HG03457 (cell line): ENCODE results near the gene TMEM185B.
A peak's percentile ranks its signal among the peaks of the same experiment; 100 is the strongest.

ENCODE experiments used
- ATAC-seq: cut with Tn5 transposase; IDR thresholded peaks from one replicate; pipeline ENCODE4 v1.9.1; 2021; ENCODE audit warnings: moderate number of reproducible peaks; ENCODE audit not compliant: unreplicated experiment

TMEM185B gene

DNA sequence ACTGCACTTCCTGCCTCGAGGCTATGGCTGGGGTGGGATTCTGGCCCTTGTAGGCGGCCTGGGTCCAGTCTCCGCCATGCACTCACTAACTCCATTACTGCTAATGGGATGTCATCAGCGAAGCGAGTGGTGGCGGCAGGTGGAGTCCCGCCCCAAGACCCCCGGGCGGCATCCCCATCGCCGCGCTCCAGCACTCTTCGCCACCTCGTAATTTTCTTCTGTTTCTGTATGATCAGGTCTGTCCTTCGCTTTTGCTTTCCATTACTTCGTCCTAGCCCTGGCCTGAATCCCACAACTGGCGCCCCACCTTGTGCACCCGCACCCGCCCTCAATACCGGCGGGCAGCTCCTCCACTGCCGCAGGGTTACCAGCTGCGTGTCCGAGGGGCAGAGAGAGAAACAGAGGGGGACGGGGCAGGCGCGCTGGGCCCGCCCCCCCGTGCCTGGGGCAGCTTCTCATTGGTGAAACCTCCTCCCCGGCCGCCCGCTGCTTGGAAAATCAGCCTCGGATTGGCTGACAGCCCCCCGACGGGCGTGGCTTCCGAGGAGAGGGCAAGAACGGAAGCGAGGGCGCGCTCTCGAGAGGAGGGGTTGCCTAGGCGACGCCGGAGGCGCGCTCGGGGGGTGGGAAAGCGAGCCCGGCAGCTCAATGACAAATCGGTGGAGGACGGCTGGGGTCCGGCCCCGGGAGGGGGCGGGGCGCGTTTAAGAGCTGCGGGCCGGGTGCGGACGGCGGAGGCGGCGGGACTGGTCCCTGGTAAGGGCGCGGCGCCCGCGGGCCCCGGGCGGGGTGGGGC is 29.2 kb upstream of the TMEM185B start, which contains the start of gene RALB:
Gene RALB (plus strand): TSS at position 628 of the 796 bp plus-strand sequence. CDS start 25,813 bp downstream, outside the sequence.
- ATAC-seq, result peak; percentile 87

DNA sequence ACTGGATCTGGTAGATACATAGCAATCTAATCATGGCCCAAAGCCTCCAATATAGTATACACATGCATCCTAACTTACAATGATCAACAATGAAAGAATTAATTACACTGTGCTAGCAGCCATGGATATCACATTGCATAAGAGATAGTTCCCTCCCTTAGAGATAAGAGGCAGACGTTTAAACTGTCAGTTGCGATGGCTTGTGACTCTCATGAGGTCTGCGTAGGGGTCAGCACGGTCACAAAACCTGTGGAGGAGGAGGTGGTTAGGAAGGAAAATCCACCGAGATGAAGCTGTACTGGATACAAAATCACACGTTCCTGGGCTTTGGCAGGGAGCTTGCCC is 28.7 kb upstream of the TMEM185B start:
- no peak for ATAC-seq

DNA sequence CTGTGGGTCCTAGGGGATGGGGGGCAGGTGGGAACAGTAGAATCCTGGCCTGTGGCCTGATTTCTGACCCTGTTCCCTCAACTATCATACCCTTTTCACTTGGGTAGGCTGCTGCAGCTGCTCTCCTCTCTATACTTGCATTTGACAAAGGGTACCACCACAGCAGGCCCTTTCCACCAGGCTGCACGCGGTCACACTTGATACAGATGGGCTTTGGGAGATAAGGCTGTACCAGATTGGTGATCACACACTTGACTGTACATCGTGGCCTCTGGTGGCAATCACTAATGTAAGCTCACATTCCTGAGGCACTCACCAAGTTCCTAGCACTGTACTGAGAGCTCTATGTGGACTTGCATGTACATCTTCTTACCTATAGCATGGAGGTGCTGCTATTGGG is 27.9 kb upstream of the TMEM185B start:
- ATAC-seq, result no peak

DNA sequence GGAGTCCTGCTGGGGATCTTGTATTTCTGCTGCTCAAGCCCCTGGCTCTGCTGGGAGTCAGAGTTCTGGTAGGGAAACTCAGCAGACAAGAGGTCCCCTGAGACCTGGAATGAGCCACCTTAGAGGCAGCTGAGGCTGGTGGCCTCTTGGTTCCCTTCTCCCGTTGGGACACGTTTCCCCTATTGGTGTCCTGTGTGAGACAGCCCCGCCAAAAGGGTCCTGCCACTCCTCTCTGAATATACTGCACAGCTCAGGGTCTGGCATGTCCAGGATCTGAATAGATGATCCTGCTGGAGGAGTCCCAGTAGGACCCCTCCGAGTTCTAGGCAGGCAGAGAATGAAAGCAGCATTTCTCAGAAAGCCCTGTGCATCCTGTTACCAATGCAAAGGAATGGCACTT is 27.4 kb upstream of the TMEM185B start:
- no peak for ATAC-seq

DNA sequence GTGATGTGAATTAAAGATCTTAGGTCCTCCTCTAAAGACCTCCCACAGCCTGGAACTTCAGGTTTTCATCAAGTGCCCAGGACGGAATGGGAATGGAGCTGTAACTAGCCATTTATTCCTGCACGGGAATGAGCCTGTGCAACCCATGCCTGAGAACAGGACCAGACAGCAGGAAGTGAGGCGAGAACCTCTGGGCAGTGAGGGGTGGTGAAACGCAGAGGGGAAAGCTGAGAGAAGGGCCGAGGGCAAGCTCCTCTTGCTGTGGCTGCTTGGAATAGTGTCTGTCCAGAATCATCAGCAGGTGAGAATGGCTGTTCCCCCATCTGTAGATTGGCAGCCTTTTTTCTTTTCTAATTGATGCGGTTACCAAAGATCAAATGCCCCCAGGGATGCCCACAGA is 24.7 kb upstream of the TMEM185B start:
- no peak for ATAC-seq

DNA sequence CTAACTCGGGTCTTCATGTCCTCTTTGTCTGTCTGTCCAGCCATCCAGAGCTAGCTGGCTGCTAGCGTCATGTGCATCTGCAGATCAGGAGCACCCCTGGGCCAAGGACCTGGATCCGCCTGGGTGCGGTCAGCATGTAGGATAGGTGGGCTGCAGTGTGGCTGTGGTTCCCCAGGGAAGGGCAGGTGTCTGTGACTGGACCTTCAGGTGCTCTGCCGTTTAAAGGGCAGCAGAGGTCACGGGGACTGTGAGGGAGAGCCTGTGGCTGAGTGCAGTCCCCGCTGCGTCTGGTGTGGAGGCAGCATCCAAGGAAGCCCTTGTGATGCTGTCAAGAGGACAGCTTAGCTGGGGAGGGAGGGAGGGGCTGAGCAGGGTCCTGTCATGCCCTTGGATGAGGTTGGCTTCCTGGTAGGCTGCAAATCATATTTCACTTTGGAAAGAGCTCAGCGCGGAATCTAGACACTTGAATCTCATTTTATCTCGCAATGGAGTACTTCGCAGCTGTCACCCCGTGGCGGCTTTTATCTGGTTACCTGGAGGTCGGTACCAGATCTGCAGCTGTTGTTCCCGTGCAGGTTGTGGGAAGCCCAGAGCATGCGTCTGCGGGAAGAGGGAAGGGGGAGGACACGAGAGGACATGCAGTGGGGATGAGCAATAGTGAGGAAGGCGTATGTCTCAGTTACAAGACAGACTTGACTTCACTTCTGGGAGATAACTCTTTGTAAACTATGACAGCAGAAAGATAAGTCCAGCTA is 23.5 kb upstream of the TMEM185B start:
- no peak for ATAC-seq

DNA sequence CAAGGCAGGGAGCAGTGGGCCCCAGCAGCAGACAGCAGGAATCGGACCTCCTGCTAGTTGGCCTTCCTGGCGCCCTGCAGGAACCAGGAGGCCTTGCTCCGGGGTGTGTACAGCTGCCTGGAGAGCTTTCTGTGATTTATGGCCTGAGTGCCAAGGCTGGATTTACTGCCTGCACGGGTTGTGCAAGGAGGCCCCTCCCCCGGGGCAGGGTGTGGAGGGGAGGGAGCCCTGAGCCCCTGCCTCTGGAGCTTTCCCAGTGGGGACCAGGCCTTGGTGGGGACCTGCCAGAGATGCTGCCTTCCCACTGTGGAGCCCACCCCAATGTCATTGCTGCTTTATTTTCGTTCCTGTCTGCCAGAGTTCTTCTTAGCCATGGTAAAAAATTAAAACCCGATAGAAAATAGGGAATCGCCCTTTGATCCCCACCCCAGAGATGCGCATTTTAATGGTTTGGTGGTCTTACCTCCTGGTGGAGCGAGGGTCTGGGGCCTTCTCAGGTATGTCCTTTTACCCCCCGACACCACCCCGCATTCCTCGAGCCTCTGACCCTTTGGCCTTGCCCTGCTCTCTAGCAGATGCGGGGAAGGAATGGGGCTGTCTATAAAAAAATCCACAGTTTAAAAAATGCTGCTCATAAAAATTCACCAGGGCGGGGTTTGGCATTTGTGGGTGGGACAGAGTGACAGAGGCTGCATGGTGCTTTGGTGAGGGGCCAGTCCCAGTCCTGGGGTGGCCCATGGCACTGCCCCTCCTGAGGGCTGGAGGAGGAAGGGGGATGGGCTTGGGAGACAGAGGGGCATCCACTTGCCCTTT is 22.5 kb upstream of the TMEM185B start:
- no peak for ATAC-seq

DNA sequence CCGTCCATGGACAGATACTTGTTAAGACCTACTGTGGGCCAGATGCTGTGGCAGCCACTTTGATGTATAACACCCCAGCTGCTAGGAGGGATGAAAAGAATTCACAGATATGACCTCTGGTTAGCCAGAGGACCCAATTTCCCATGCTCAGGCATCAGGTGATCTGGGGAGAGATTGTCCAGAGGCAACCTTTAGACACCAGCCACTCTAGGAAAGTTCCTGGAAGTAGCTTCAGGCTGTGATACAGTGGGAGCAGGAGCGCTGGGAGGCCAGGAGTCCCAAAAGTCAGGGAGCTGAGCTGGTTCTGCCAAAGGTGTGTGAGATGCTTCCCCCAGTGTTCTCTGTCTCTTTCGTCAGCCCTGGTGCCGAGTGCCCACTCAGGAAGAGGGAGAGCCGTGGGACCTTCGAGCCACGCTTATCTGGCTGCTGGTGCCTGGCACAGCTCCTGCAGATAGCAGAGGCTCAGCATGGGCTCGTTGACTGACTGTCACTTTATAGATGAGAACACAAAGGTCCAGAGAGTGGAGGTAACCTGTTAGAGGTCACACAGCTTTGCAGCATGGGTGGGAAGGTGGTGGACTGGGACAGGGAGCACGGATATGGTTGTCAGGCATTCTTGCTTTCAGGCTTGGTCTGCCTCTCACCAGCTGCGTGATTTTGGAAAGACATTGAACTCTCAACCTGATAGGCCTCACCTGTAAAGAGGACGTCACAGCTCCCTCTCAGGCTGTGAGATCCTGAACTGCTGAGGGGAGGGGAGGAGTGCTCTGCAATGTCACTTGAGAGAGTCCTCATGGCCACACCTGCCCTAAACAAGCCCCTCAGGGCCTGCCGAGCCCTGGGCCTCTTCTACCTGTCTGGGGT is 21.7 kb upstream of the TMEM185B start:
- ATAC-seq, result no peak

DNA sequence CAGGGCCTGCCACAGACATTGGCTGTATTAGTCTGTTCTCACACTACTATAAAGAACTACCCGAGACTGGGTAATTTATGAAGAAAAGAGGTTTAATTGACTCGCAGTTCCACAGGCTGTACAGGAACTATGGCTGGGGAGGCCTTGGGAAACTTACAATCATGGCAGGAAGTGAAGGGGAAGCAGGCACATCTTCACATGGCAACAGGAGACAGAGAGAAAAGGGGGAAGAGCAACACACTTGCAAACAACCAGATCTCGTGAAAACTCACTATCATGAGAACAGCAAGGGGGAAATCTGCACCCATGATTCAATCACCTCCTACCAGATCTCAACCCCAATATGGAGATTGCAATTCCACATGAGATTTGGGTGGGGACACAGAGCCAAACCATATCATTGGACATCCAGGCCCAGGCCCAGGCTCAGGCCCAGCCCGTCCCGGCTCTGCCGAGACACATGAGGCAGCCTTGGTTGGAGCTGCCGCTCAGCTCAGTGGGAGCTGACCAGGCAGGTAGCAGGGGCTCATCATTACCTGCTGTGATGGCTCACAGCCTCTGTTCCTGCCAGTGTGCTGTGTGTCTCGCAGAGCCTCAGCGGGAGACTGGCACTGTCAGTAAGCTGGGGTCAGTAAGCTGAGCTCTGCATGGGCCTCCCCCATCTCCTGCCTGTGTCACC is 20.8 kb upstream of the TMEM185B start:
- ATAC-seq, result no peak

DNA sequence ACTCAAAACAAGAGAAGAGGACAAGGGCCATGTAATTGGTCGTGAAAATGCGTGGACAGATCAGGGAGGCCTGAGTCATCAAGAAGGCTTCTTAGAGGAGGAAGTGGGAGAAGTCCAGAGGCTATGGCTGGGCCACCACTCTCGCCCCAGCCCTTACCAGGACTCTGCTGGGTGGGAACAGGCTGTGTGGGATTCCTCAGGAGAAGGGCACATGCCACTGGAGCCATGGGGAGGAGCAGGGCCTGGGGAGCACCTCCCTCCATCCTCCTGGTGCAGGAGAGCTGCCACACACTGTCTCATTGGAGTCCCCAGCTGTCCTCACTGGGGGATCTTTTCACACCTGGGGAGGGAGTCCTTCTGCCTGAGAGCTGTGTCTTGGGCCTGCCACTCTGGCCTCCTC is 20.0 kb upstream of the TMEM185B start:
- ATAC-seq, result no peak

DNA sequence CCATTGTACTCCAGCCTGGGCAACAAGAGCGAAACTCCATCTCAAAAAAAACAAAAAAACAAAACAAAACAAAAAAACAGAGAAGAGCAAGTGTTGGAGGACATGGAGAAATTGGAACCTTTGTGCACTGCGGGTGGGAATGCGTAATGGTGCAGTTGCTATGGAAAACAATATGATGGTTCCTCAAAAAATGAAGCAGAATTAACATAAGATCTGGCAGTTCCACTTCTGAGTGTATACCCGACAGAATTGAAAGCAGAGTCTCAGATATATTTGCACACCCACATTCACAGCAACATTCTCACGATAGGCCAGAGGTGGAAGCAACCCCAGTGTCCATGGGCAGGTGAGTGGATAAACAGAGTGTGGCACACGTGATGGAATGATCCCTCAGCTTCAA is 18.5 kb upstream of the TMEM185B start:
- ATAC-seq, result no peak

DNA sequence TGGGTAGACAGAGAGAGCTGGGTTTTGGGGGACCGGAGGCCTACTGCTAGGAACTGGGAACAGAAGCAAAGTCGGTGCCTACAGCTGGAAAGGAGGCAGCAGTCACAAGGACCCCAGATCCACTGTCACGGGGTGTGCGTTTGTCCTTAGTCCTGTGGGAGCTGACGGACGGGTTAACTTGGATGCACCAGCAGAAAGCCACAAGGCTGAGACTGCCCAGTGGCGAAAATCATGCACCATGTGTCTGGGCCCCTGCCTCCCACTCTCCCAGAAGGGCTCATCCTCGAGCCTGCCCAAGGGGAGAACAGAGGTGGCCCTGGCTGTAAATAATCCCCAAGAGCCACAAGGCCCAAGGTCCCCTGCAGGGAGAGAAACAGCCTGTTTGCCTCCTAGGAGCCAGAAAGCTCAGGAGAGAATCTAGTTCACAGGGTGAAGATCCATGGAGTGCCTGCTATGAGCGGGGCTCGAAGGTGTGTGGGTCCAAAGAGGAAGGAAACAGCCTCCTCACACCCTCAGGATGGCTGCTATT is 17.8 kb upstream of the TMEM185B start:
- no peak for ATAC-seq

DNA sequence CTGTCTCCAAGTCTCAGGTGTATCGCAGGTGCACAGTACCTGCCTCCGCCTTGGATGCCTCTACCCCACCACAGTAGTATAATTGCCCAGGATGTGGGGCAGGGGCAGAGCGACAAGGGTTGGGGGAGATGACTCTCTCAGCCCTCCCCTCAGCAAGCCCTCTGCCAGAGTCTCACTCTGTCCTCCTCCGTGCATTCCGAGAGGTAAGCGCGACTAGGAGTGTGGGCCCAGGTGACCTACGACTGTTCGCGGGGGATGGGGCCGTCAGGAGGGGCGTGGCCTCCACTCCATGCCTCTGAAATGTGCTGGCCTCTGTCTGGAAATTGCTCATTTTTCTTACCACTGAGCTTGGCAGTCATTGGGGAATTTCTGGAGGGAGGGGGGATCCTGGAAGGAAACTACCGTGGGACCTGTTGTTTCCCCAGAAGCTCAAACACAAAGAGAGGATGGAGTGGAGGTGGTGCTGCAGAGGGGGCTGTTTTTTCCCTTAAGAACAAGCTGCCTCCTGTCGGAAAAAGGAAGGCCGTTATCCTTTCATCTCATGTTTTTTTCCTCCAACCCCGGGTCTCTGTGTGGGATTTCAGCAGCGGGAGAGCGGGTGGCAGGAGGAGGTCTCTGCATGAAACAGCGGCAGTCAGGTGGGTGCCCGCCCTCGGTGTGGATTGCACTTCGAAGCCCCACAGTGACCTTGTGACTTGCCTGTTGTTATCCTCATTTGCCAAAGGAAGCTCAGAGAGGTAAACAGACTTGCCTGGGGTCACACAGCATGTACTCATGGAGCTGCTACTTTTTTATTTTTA is 16.5 kb upstream of the TMEM185B start:
- no peak for ATAC-seq

DNA sequence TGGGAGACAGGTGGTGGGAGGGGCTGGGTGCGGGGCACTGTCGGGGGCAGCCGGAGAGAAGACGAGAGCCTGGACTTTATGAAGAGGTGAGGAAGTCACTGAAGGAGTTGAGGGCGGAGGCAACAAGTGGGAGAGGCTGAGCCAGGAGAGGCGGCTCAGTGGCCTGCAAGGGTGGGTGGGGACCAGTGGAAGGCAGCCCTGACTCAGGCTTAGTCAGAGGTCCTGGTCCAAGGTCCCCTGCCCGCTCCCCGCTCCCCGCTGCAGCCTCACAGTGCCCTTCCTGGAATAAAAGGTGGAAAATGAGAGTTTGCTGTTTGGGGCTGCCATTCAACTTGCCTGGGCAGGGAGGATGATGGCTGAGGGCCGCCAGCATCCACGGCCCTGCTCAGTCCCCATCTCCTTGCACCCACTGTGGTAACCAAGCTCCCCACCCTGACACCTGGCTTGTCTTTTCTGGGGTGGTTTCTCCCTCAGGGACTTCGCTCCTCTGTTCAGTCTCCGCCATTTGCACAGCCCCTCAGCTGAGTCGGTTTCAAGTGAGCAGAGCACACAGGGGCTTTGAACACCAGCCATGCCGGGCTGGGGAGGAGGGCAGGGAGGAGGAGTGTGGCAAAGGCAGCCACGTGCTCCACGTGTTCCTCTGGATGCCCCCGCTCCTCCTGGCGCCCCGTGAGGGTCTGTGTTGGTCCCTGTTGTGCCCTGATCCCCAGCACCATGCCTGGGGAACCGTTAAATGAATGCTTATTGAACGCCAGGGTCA is 15.7 kb upstream of the TMEM185B start:
- no peak for ATAC-seq

DNA sequence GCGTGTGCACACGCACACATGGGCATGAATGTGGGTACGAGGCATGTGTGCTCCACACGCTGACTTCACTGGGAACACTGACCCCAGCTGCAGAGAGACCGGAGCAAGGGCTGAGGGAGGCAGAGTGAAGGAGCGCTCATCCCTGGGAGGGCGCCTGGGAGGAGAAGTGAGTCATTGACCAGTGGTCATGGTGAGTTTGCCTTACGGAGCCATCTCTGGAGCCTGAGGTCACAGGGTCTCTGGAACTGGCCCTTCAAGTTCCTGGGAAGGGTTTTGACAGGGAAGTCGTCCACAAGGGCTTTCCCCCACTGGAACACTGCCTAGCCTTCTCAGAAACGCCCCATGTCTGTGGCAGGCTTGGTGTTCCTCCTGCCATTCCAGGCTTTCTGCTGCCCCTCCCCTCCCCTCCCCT is 14.3 kb upstream of the TMEM185B start:
- no peak for ATAC-seq

DNA sequence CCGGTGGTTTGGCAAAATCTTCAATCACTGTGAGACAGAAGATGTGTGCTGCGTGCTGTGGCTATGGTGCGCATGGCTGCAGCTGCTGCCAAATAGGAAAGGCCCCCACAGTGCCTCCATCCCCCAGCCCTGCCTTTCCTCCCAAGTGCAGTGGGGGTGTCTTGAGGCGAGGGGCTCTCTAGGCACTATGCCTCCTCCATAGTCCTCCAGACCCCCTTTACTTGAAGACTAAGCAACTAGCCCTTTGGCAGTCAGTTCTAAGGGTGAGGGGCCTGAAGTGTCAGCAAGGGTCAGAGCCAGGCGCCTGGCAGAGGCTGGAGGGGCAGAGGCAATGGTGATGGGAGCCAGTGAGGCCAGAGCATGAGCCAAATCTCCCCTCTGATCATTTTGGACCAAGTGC is 13.6 kb upstream of the TMEM185B start:
- no peak for ATAC-seq

DNA sequence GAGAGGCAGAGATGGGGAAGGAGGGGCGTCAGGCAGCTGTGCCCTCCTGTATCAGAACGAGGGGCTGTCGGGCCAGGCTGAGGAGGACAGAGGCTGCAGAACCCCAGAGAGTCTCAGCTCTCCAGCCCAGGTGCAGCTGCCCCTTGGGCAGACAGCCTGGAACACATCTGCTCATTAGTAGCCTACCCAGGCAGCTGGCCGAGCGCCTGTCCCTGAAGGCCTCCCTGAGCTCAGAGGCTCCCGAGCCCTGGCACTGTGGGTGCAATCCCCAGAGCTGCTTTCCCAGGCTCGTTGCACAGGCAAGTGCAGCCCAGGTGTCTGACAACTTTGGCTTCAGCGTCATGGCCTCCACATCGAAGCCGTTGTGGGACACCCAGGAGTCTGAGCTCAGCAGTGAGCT is 13.1 kb upstream of the TMEM185B start:
- ATAC-seq, result no peak

DNA sequence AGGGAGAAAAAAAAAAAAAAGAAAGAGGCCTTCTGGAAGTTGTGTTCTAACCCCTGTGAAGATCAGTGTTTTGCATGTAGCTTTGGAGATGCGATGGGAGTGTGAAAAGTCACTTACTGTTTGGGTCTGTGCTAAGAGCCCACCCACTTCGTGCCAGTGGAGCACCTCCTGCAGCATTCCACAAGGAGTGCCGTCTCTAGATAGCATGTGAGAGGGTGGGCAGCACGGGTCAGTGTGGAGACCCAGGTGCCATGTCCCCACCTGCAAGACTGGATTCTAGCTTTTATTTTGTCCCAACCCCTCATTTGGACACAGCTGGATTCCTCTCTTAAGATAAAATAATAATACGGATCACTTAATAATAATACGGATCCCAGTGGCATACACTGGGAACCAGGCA is 12.5 kb upstream of the TMEM185B start:
- ATAC-seq, result no peak
